ENCODE measurements around the gene CEP112.

DNA sequence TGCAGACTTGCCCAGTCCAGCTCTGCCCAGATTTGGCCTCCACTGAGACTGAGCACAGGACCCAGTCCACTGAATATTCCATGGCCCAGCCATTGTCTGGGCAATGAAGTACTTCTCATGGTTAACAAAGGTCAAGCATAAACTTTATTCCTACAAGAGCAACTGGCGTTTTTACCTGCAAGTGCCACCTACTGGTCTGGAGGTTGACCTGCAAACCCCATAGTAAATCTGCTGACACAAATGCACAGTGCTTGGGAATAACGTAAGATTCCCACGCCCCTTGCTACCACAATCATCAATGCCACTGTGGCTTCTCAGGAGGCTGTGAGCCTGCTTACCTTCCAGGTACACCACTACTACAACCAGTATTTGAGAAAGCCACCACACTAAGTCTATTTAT is 170.2 kb downstream of the CEP112 start:
- TF ChIP-seq CTCF (optimal IDR thresholded peaks at IDR 0.05 in 1 of 3, IDR thresholded peaks at IDR 0.05 in 1 of 3, conservative IDR thresholded peaks at IDR 0.05 in 1 of 3; ENCODE audit: extremely low read depth in 1 of 3, insufficient read depth in 2 of 3, low read length in 3 of 3) (peak in 1 of 3 experiments; percentile 18), EZH2 (IDR thresholded peaks at IDR 0.05; ENCODE audit: low read length) (no peak)

Data from keratinocyte (primary cell).